Ascending aorta (tissue), 2 donors: Measurements from ENCODE around the gene RNGTT. TPM values are rescaled to one million over a fixed set of nuclear protein-coding genes. Genes with fewer than 3 reads are reported as not detected.

ENCODE experiments used
- DNase-seq, 2 donors: peaks; one replicate each; pipeline ENCODE4 v3.0.0-alpha.2; 2019; ENCODE audit warnings: low spot score in 2 of 2
- H3K27ac ChIP-seq, 2 donors: fragments of 200-600 bp; sonication (generic); one replicate each; pipeline ENCODE4 v1.5.1; 2016 to 2017; ENCODE audit warnings: mild to moderate bottlenecking in 1 of 2
- H3K27me3 ChIP-seq: fragments of 200-600 bp; sonication (generic); one replicate; pipeline ENCODE4 v1.5.1; 2017
- H3K36me3 ChIP-seq, 2 donors: fragments of 200-600 bp; sonication (generic); one replicate each; pipeline ENCODE4 v1.5.1; 2016
- H3K4me1 ChIP-seq, 2 donors: fragments of 200-600 bp; sonication (generic); one replicate each; pipeline ENCODE4 v1.5.1; 2016 to 2017; ENCODE audit warnings: mild to moderate bottlenecking in 1 of 2
- H3K4me3 ChIP-seq, 2 donors: fragments of 200-600 bp; sonication (generic); one replicate each; pipeline ENCODE4 v1.5.1; 2016 to 2017; ENCODE audit warnings: mild to moderate bottlenecking in 1 of 2
- H3K9me3 ChIP-seq, 2 donors: fragments of 200-600 bp; sonication (generic); one replicate each; pipeline ENCODE4 v1.5.1; 2016
- CTCF ChIP-seq, 3 experiments: fragments of 200-600 bp in 2 of 3; fragments of 450-650 bp in 1 of 3; sonication (generic) in 2 of 3; IDR thresholded peaks; one replicate each; pipeline ENCODE4 v1.5.1; 2016 to 2019; ENCODE audit warnings: antibody characterized with exemption in 3 of 3, mild to moderate bottlenecking in 1 of 3, moderate library complexity in 1 of 3
- intact Hi-C: fragments of 100-400 bp; cut with DNase I; formaldehyde crosslinking; loops from one replicate; pipeline ENCODE4 v1.15.1; 2023
- total RNA-seq: library from RNA; depleted of rRNA; stranded (reverse); fragments of >200 nt; gene quantifications from one replicate; pipeline ENCODE4 v1.1.0, GENCODE V29; 2016

RNGTT gene
- total RNA-seq, 1 donor from 2014 or later, result 13.4 TPM

- DNase-seq, result no peak
- intact Hi-C loops, result no loop called here
- Histone ChIP-seq H3K36me3 (no peaks in the 10 kb centered on the region), H3K4me1 (peaks cover 0 to 2% of the 10 kb centered on the region in 2 donors), H3K9me3 (no peaks in the 10 kb centered on the region), H3K4me3 (no peak overlapping the region), H3K27me3 (no peaks in the 10 kb centered on the region), H3K27ac (no peak overlapping the region)
- TF ChIP-seq CTCF (IDR thresholded peaks at IDR 0.05), result no peak
Measured at GRCh38 chr6:88705601-88706000, 257.8 kb downstream of the RNGTT start.

GRCh38 chr6:88704980-88705379 lies 258.4 kb downstream of the RNGTT start:
- no peak overlapping the region for H3K4me3 ChIP-seq
- no peak overlapping the region for H3K27ac ChIP-seq
- H3K9me3 ChIP-seq, result no peaks in the 10 kb centered on the region
- no peaks in the 10 kb centered on the region for H3K36me3 ChIP-seq
- H3K27me3 ChIP-seq, result no peaks in the 10 kb centered on the region
- H3K4me1 ChIP-seq, result peaks cover 0 to 2% of the 10 kb centered on the region in 2 donors
- intact Hi-C loops, result no loop called here
- DNase-seq, result no peak
- TF ChIP-seq CTCF (IDR thresholded peaks at IDR 0.05), result no peak

- no peak overlapping the region for H3K27ac ChIP-seq
- no peak for DNase-seq
- H3K4me1 ChIP-seq, result peaks cover 0 to 2% of the 10 kb centered on the region in 2 donors
- no peaks in the 10 kb centered on the region for H3K27me3 ChIP-seq
- H3K4me3 ChIP-seq, result no peak overlapping the region
- intact Hi-C loops, result no loop called here
- no peaks in the 10 kb centered on the region for H3K36me3 ChIP-seq
- no peak for TF ChIP-seq CTCF (IDR thresholded peaks at IDR 0.05)
- no peaks in the 10 kb centered on the region for H3K9me3 ChIP-seq
Measured at GRCh38 chr6:88702956-88703556, 260.4 kb downstream of the RNGTT start.

DNA sequence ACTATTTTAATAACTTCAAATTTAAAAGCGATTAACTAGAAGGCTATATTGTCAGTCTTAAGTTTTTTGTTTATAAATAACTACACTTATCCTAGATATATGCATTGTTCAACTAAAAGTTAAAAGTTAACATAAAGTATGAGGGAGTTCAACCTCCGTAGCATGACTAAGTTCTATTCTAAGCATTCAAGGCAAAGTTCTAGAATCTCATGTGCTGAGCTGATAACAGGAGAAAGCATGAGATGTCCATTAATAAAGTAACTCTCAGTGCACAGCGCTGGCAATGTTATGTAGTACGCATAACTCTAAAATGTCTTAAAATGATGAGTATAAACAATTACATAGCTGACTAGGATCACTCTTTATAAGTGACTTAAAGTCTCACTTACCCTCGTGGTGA lies 264.8 kb downstream of the RNGTT start:
- intact Hi-C loops, result no loop called here
- Histone ChIP-seq H3K36me3 (no peaks in the 10 kb centered on the region), H3K27ac (no peak overlapping the region), H3K4me3 (no peak overlapping the region), H3K27me3 (no peaks in the 10 kb centered on the region), H3K9me3 (peaks cover 4 to 5% of the 10 kb centered on the region in 2 donors), H3K4me1 (no peaks in the 10 kb centered on the region)
- TF ChIP-seq CTCF (IDR thresholded peaks at IDR 0.05), result no peak
- no peak for DNase-seq

DNA sequence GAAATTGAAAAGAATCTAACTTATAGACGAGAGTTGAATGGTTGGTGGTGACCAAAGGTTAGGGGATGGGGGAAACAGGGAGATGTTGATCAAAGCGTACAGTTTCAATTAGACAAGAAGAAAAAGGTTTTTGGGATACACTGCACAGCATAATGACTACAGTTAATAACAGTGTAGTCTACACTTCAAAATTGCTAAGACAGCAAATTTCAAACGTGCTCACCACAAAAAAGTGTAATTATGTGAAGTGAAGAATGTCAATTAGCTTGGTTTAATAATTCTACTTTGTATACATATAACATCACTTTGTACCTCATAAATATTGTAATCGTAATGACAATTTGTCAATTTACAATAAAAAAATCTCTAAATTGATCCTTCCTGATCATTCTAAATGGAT lies 267.5 kb downstream of the RNGTT start:
- no peak for DNase-seq
- intact Hi-C loops, result no loop called here
- peaks cover 4 to 5% of the 10 kb centered on the region in 2 donors for H3K9me3 ChIP-seq
- TF ChIP-seq CTCF (IDR thresholded peaks at IDR 0.05), result no peak
- no peaks in the 10 kb centered on the region for H3K36me3 ChIP-seq
- no peak overlapping the region for H3K4me3 ChIP-seq
- H3K27ac ChIP-seq, result no peak overlapping the region
- H3K27me3 ChIP-seq, result no peaks in the 10 kb centered on the region
- no peaks in the 10 kb centered on the region for H3K4me1 ChIP-seq

- no peaks in the 10 kb centered on the region for H3K27me3 ChIP-seq
- no peak overlapping the region for H3K27ac ChIP-seq
- no peaks in the 10 kb centered on the region for H3K36me3 ChIP-seq
- TF ChIP-seq CTCF (IDR thresholded peaks at IDR 0.05), result no peak
- H3K4me1 ChIP-seq, result no peaks in the 10 kb centered on the region
- DNase-seq, result no peak
- H3K9me3 ChIP-seq, result no peaks in the 10 kb centered on the region
- H3K4me3 ChIP-seq, result no peak overlapping the region
- intact Hi-C loops, result no loop called here
Measured at GRCh38 chr6:88683734-88684133, 279.7 kb downstream of the RNGTT start.
